GM23338 (cell line): ENCODE measurements around the gene MAD1L1. TPM values are rescaled to one million over a fixed set of nuclear protein-coding genes. Genes with fewer than 3 reads are reported as not detected.

Source experiments
- ATAC-seq: fragments of 200-7000 bp; cut with Tn5 transposase; 3 replicates; pipeline ENCODE4 v1.9.1; 2020
- DNase-seq: peaks from one replicate; pipeline ENCODE4 v3.0.0-alpha.2; 2015; ENCODE audit warnings: low spot score
- H2AFZ ChIP-seq: fragments of 200-600 bp; sonication (generic); 2 replicates; pipeline ENCODE4 v1.8.0; 2016; ENCODE audit warnings: antibody characterized with exemption, mild to moderate bottlenecking, moderate library complexity
- H3F3A ChIP-seq: fragments of 200-600 bp; sonication (generic); replicated peaks from 2 replicates; pipeline ENCODE4 v1.8.0; 2017; ENCODE audit warnings: antibody characterized with exemption, mixed run types, low read depth
- H3K27ac ChIP-seq: fragments of 200-600 bp; sonication (generic); 2 replicates; pipeline ENCODE4 v1.6.1; 2016; ENCODE audit warnings: low read depth
- H3K27me3 ChIP-seq: fragments of 200-600 bp; sonication (generic); 2 replicates; pipeline ENCODE4 v1.8.0; 2016; ENCODE audit warnings: mild to moderate bottlenecking, mixed run types, moderate library complexity; ENCODE audit not compliant: insufficient read depth
- H3K36me3 ChIP-seq: fragments of 200-600 bp; sonication (generic); 2 replicates; pipeline ENCODE4 v1.8.0; 2016; ENCODE audit warnings: mild to moderate bottlenecking; ENCODE audit not compliant: insufficient read depth
- H3K4me1 ChIP-seq: fragments of 200-600 bp; sonication (generic); 2 replicates; pipeline ENCODE4 v1.8.0; 2016; ENCODE audit warnings: mild to moderate bottlenecking, moderate library complexity; ENCODE audit not compliant: insufficient read depth
- H3K4me2 ChIP-seq: fragments of 200-600 bp; sonication (generic); 2 replicates; pipeline ENCODE4 v1.7.1; 2017; ENCODE audit warnings: mixed run types
- H3K4me3 ChIP-seq: fragments of 200-600 bp; sonication (generic); 2 replicates; pipeline ENCODE4 v1.6.1; 2016; ENCODE audit warnings: mixed run types
- H3K79me2 ChIP-seq: fragments of 200-600 bp; sonication (generic); replicated peaks from 2 replicates; pipeline ENCODE4 v1.8.0; 2017; ENCODE audit warnings: mild to moderate bottlenecking; ENCODE audit not compliant: insufficient read depth
- H3K9me2 ChIP-seq: fragments of 200-600 bp; sonication (generic); 2 replicates; pipeline ENCODE4 v1.8.0; 2017; ENCODE audit not compliant: insufficient read depth
- H4K20me1 ChIP-seq: fragments of 200-600 bp; sonication (generic); replicated peaks from 2 replicates; pipeline ENCODE4 v1.8.0; 2017; ENCODE audit warnings: mild to moderate bottlenecking; ENCODE audit not compliant: insufficient read depth
- H3K27ac Mint-ChIP-seq: 2 replicates; pipeline ENCODE4 v1.8.0; 2020; ENCODE audit warnings: inconsistent platforms, mild to moderate bottlenecking, moderate library complexity, mixed read lengths
- H3K27me3 Mint-ChIP-seq: 3 replicates; pipeline ENCODE4 v1.8.0; 2022; ENCODE audit warnings: low read depth, mild to moderate bottlenecking, moderate library complexity, mixed read lengths, inconsistent platforms; ENCODE audit not compliant: insufficient read depth, poor library complexity
- H3K36me3 Mint-ChIP-seq: 3 replicates; pipeline ENCODE4 v1.8.0; 2021; ENCODE audit warnings: low read depth, mild to moderate bottlenecking, inconsistent platforms, moderate library complexity, mixed read lengths
- H3K4me1 Mint-ChIP-seq: 3 replicates; pipeline ENCODE4 v1.8.0; 2020; ENCODE audit warnings: mild to moderate bottlenecking, inconsistent platforms, mixed read lengths
- H3K4me3 Mint-ChIP-seq: 3 replicates; pipeline ENCODE4 v1.8.0; 2021; ENCODE audit warnings: moderate library complexity, mild to moderate bottlenecking, inconsistent platforms, mixed read lengths
- H3K9me3 Mint-ChIP-seq: 3 replicates; pipeline ENCODE4 v1.8.0; 2020; ENCODE audit warnings: moderate library complexity, mild to moderate bottlenecking, inconsistent platforms, mixed read lengths
- CREB1 ChIP-seq: fragments of 250-450 bp; sonication (Bioruptor Pico); IDR thresholded peaks from 2 replicates; pipeline ENCODE4 v1.5.0; 2020; ENCODE audit warnings: low read depth, mild to moderate bottlenecking, moderate library complexity
- EZH2phosphoT487 ChIP-seq: fragments of 200-600 bp; sonication (generic); IDR thresholded peaks from one replicate; pipeline ENCODE4 v1.8.1; 2018; ENCODE audit warnings: antibody characterized with exemption; ENCODE audit not compliant: unreplicated experiment
- JUNB ChIP-seq: IDR thresholded peaks from one replicate; pipeline ENCODE4 v1.6.1; 2016; ENCODE audit warnings: antibody characterized with exemption; ENCODE audit not compliant: unreplicated experiment
- NANOG ChIP-seq: IDR thresholded peaks from 2 replicates; pipeline ENCODE4 v1.6.1; 2016; ENCODE audit warnings: antibody characterized with exemption, borderline replicate concordance
- POLR2AphosphoS5 ChIP-seq: IDR thresholded peaks from 2 replicates; pipeline ENCODE4 v1.6.1; 2016; ENCODE audit warnings: antibody characterized with exemption, low read depth
- REST ChIP-seq: IDR thresholded peaks from one replicate; pipeline ENCODE4 v1.6.1; 2018; ENCODE audit warnings: antibody characterized with exemption; ENCODE audit not compliant: unreplicated experiment
- STAT1 ChIP-seq: IDR thresholded peaks from one replicate; pipeline ENCODE4 v1.6.1; 2016; ENCODE audit warnings: antibody characterized with exemption; ENCODE audit not compliant: unreplicated experiment
- ZNF331 ChIP-seq: fragments of 250-450 bp; sonication (Bioruptor Pico); IDR thresholded peaks from 2 replicates; pipeline ENCODE4 v1.5.0; 2020; ENCODE audit warnings: low read depth, mild to moderate bottlenecking, moderate library complexity
- polyA plus RNA-seq: library from polyadenylated mRNA; unstranded; fragments of >200 nt; fragmentation: Nextera tagmentation; extraction: Ambion mirVana; gene quantifications from 2 replicates; pipeline ENCODE4 v1.2.1, GENCODE V29; 2016
- total RNA-seq: library from RNA; depleted of rRNA; stranded (reverse); fragments of >200 nt; shearing (Covaris generic); gene quantifications from 2 replicates; pipeline ENCODE4 v1.2.3, GENCODE V29; 2014
- TF ChIP-seq, protein P1 (sequence below): fragments of 250-450 bp; sonication (Bioruptor Pico); IDR thresholded peaks from 2 replicates; pipeline ENCODE4 v1.5.0; 2020; ENCODE audit warnings: mild to moderate bottlenecking, moderate library complexity
- TF ChIP-seq, protein P2 (sequence below): IDR thresholded peaks from 2 replicates; pipeline ENCODE4 v1.6.1; 2016; ENCODE audit warnings: antibody characterized with exemption
- TF ChIP-seq, protein P3 (sequence below), 2 experiments: fragments of 200-600 bp in 1 of 2; sonication (generic) in 1 of 2; conservative IDR thresholded peaks; 2 replicates each; pipeline versions ENCODE4 v1.5.1 to v1.6.1; 2016 to 2017; ENCODE audit warnings: antibody characterized with exemption in 2 of 2, low read depth in 2 of 2, mild to moderate bottlenecking in 2 of 2, moderate library complexity in 1 of 2

The MAD1L1 gene
- total and polyA plus RNA-seq, 2 experiments from 2014 or later, result 40.3 to 59.3 TPM

DNA sequence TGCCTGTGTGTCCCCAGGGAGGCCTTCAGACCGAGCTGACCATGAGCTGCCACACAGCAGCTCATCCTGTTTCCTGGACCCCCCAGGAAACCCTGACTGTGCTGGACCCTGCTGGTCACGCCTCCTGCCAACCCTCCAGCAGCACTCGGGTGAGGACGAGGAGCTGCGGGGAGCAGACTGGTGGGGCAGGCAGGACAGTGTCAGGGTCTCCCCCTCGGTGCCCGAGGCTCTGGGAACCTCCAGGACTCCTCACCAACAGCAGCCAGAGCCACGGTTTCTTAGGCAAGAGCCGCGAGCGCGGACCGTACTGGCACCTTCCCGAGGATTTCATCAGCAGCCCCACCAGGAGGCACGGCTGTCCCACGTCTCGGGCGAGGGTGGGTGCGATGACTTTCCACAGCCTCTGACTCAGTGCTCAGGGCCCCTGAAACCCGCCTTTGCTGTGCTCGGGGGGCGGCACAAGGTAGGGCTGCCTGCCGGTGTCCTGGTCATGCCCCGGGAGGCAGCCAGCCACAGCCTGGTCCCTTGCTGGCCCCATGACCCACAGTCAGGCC lies 375.8 kb downstream of the MAD1L1 start:
- no peak overlapping the region for H3K27ac Mint-ChIP-seq
- H3K36me3 Mint-ChIP-seq, result no peaks in the 10 kb centered on the region
- H3K4me3 Mint-ChIP-seq, result no peak overlapping the region
- Histone ChIP-seq H3K9me2 (no peaks in the 10 kb centered on the region), H3K4me2 (no peak overlapping the region), H3K27ac (no peak overlapping the region), H2AFZ (no peak overlapping the region), H4K20me1 (no peaks in the 10 kb centered on the region), H3K27me3 (no peaks in the 10 kb centered on the region), H3F3A (no peaks in the 10 kb centered on the region), H3K4me1 (no peaks in the 10 kb centered on the region), H3K36me3 (no peaks in the 10 kb centered on the region), H3K4me3 (no peak overlapping the region), H3K79me2 (no peaks in the 10 kb centered on the region)
- peaks cover 12% of the 10 kb centered on the region for H3K27me3 Mint-ChIP-seq
- H3K4me1 Mint-ChIP-seq, result no peaks in the 10 kb centered on the region; the same call in 2 of the 3 replicates
- H3K9me3 Mint-ChIP-seq, result no peaks in the 10 kb centered on the region
- no peak for ATAC-seq
- DNase-seq, result no peak
- no peak for TF ChIP-seq REST
- TF ChIP-seq NANOG, result no peak
- TF ChIP-seq, protein P1, sequence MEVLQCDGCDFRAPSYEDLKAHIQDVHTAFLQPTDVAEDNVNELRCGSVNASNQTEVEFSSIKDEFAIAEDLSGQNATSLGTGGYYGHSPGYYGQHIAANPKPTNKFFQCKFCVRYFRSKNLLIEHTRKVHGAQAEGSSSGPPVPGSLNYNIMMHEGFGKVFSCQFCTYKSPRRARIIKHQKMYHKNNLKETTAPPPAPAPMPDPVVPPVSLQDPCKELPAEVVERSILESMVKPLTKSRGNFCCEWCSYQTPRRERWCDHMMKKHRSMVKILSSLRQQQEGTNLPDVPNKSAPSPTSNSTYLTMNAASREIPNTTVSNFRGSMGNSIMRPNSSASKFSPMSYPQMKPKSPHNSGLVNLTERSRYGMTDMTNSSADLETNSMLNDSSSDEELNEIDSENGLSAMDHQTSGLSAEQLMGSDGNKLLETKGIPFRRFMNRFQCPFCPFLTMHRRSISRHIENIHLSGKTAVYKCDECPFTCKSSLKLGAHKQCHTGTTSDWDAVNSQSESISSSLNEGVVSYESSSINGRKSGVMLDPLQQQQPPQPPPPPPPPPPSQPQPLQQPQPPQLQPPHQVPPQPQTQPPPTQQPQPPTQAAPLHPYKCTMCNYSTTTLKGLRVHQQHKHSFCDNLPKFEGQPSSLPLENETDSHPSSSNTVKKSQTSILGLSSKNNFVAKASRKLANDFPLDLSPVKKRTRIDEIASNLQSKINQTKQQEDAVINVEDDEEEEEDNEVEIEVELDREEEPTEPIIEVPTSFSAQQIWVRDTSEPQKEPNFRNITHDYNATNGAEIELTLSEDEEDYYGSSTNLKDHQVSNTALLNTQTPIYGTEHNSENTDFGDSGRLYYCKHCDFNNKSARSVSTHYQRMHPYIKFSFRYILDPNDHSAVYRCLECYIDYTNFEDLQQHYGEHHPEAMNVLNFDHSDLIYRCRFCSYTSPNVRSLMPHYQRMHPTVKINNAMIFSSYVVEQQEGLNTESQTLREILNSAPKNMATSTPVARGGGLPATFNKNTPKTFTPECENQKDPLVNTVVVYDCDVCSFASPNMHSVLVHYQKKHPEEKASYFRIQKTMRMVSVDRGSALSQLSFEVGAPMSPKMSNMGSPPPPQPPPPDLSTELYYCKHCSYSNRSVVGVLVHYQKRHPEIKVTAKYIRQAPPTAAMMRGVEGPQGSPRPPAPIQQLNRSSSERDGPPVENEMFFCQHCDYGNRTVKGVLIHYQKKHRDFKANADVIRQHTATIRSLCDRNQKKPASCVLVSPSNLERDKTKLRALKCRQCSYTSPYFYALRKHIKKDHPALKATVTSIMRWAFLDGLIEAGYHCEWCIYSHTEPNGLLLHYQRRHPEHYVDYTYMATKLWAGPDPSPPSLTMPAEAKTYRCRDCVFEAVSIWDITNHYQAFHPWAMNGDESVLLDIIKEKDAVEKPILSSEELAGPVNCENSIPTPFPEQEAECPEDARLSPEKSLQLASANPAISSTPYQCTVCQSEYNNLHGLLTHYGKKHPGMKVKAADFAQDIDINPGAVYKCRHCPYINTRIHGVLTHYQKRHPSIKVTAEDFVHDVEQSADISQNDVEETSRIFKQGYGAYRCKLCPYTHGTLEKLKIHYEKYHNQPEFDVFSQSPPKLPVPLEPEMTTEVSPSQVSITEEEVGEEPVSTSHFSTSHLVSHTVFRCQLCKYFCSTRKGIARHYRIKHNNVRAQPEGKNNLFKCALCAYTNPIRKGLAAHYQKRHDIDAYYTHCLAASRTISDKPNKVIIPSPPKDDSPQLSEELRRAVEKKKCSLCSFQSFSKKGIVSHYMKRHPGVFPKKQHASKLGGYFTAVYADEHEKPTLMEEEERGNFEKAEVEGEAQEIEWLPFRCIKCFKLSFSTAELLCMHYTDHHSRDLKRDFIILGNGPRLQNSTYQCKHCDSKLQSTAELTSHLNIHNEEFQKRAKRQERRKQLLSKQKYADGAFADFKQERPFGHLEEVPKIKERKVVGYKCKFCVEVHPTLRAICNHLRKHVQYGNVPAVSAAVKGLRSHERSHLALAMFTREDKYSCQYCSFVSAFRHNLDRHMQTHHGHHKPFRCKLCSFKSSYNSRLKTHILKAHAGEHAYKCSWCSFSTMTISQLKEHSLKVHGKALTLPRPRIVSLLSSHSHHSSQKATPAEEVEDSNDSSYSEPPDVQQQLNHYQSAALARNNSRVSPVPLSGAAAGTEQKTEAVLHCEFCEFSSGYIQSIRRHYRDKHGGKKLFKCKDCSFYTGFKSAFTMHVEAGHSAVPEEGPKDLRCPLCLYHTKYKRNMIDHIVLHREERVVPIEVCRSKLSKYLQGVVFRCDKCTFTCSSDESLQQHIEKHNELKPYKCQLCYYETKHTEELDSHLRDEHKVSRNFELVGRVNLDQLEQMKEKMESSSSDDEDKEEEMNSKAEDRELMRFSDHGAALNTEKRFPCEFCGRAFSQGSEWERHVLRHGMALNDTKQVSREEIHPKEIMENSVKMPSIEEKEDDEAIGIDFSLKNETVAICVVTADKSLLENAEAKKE, result no peak
- no peak for TF ChIP-seq STAT1
- no peak for TF ChIP-seq ZNF331
- TF ChIP-seq, protein P2, sequence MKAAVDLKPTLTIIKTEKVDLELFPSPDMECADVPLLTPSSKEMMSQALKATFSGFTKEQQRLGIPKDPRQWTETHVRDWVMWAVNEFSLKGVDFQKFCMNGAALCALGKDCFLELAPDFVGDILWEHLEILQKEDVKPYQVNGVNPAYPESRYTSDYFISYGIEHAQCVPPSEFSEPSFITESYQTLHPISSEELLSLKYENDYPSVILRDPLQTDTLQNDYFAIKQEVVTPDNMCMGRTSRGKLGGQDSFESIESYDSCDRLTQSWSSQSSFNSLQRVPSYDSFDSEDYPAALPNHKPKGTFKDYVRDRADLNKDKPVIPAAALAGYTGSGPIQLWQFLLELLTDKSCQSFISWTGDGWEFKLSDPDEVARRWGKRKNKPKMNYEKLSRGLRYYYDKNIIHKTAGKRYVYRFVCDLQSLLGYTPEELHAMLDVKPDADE, result no peak
- no peak for TF ChIP-seq POLR2AphosphoS5
- no peak for TF ChIP-seq CREB1
- TF ChIP-seq, protein P3, sequence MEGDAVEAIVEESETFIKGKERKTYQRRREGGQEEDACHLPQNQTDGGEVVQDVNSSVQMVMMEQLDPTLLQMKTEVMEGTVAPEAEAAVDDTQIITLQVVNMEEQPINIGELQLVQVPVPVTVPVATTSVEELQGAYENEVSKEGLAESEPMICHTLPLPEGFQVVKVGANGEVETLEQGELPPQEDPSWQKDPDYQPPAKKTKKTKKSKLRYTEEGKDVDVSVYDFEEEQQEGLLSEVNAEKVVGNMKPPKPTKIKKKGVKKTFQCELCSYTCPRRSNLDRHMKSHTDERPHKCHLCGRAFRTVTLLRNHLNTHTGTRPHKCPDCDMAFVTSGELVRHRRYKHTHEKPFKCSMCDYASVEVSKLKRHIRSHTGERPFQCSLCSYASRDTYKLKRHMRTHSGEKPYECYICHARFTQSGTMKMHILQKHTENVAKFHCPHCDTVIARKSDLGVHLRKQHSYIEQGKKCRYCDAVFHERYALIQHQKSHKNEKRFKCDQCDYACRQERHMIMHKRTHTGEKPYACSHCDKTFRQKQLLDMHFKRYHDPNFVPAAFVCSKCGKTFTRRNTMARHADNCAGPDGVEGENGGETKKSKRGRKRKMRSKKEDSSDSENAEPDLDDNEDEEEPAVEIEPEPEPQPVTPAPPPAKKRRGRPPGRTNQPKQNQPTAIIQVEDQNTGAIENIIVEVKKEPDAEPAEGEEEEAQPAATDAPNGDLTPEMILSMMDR (conservative IDR thresholded peaks at IDR 0.05; ENCODE audit: low read depth in 2 of 2), result no peak
- TF ChIP-seq EZH2phosphoT487, result no peak
- no peak for TF ChIP-seq JUNB
